Neural cell (in vitro differentiated cells): ENCODE data around the gene TUBA3D. TPM values are rescaled to one million over a fixed set of nuclear protein-coding genes. Genes with fewer than 3 reads are reported as not detected.
"Not testable (repeated sequence)": the region's sequence is repeated elsewhere in the genome, so short reads cannot be mapped to it uniquely, and the experiment has no call there.

Experiments
- H2AFZ ChIP-seq: fragments of 200-600, 300-800 bp; sonication (generic), shearing (Covaris generic); 2 replicates; pipeline ENCODE4 v1.6.0; 2014; ENCODE audit warnings: low read depth, mild to moderate bottlenecking, antibody characterized with exemption, low read length, moderate library complexity
- H3F3A ChIP-seq: fragments of 200-600 bp; shearing (Covaris generic); 2 replicates; pipeline ENCODE4 v1.6.1; 2016; ENCODE audit warnings: mild to moderate bottlenecking, moderate library complexity, mixed read lengths, antibody characterized with exemption, low read length; ENCODE audit not compliant: insufficient read depth, poor library complexity, severe bottlenecking
- H3K27ac ChIP-seq: fragments of 200-600, 300-800 bp; sonication (generic), shearing (Covaris generic); 2 replicates; pipeline ENCODE4 v1.5.1; 2014; ENCODE audit warnings: mild to moderate bottlenecking, low read length, moderate library complexity
- H3K27me3 ChIP-seq: fragments of 300-800, 200-600 bp; sonication (generic), shearing (Covaris generic); 2 replicates; pipeline ENCODE4 v1.6.0; 2014; ENCODE audit warnings: mild to moderate bottlenecking, low read depth, low read length, moderate library complexity; ENCODE audit not compliant: insufficient read depth
- H3K36me3 ChIP-seq: fragments of 300-800, 200-600 bp; sonication (generic), shearing (Covaris generic); 2 replicates; pipeline ENCODE4 v1.5.1; 2014; ENCODE audit warnings: mild to moderate bottlenecking, antibody characterized with exemption, low read length, moderate library complexity; ENCODE audit not compliant: insufficient read depth
- H3K4me2 ChIP-seq: fragments of 300-800, 200-600 bp; sonication (generic), shearing (Covaris generic); 2 replicates; pipeline ENCODE4 v1.6.0; 2014; ENCODE audit warnings: mild to moderate bottlenecking, low read length
- H3K4me3 ChIP-seq: fragments of 300-800, 200-600 bp; sonication (generic), shearing (Covaris generic); 2 replicates; pipeline ENCODE4 v1.5.1; 2014; ENCODE audit warnings: mild to moderate bottlenecking, low read length, moderate library complexity
- H3K79me2 ChIP-seq: fragments of 200-600 bp; shearing (Covaris generic); replicated peaks from 2 replicates; pipeline ENCODE4 v1.6.0; 2014; ENCODE audit warnings: mild to moderate bottlenecking, low read length, moderate library complexity; ENCODE audit not compliant: insufficient read depth
- H3K9ac ChIP-seq: fragments of 300-800, 200-600 bp; sonication (generic), shearing (Covaris generic); 2 replicates; pipeline ENCODE4 v1.6.1; 2016; ENCODE audit warnings: mild to moderate bottlenecking, low read length, mixed read lengths
- H3K9me2 ChIP-seq: fragments of 200-600 bp; shearing (Covaris generic); 2 replicates; pipeline ENCODE4 v1.6.1; 2016; ENCODE audit warnings: mild to moderate bottlenecking, low read length, mixed read lengths; ENCODE audit not compliant: insufficient read depth
- H3K9me3 ChIP-seq: fragments of 200-600, 300-800 bp; sonication (generic), shearing (Covaris generic); 2 replicates; pipeline ENCODE4 v1.6.1; 2016; ENCODE audit warnings: mild to moderate bottlenecking, mixed run types, low read length, moderate library complexity, mixed read lengths
- H4K20me1 ChIP-seq: fragments of 200-600 bp; shearing (Covaris generic); 2 replicates; pipeline ENCODE4 v1.6.1; 2016; ENCODE audit warnings: mild to moderate bottlenecking, mixed run types; ENCODE audit not compliant: insufficient read depth
- CTCF ChIP-seq: fragments of 450-650 bp; IDR thresholded peaks from 2 replicates; pipeline ENCODE4 v1.5.1; 2014; ENCODE audit warnings: antibody characterized with exemption, mild to moderate bottlenecking, moderate library complexity; ENCODE audit not compliant: poor library complexity, severe bottlenecking
- EP300 ChIP-seq: fragments of 450-650 bp; conservative IDR thresholded peaks from 2 replicates; pipeline ENCODE4 v1.6.1; 2014; ENCODE audit warnings: antibody characterized with exemption, mild to moderate bottlenecking, moderate library complexity; ENCODE audit not compliant: poor library complexity, severe bottlenecking
- POLR2AphosphoS5 ChIP-seq: IDR thresholded peaks from 2 replicates; pipeline ENCODE4 v1.6.1; 2012
- polyA plus RNA-seq: library from polyadenylated mRNA; depleted of rRNA; stranded (reverse); fragments of >200 nt; gene quantifications from 2 replicates; pipeline ENCODE4 v1.2.3, GENCODE V29; 2014

The TUBA3D gene
- polyA plus RNA-seq, 1 donor from 2014 or later = not detected

GRCh38 chr2:131504082-131504750 lies 28.3 kb downstream of the TUBA3D start:
- H3K27ac ChIP-seq = not testable (repeated sequence)

GRCh38 chr2:131509615-131510014 lies 33.7 kb downstream of the TUBA3D start:
- no peak for TF ChIP-seq EP300
- TF ChIP-seq POLR2AphosphoS5 = no peak
- no peak for TF ChIP-seq CTCF
- no peaks in the 10 kb centered on the region for H3K9me2 ChIP-seq
- H3K79me2 ChIP-seq = no peaks in the 10 kb centered on the region
- no peaks in the 10 kb centered on the region for H4K20me1 ChIP-seq
- no peaks in the 10 kb centered on the region for H3F3A ChIP-seq
- no peak overlapping the region for H3K4me2 ChIP-seq
- no peaks in the 10 kb centered on the region for H3K36me3 ChIP-seq
- H3K4me3 ChIP-seq = no peak overlapping the region
- H3K27me3 ChIP-seq = no peaks in the 10 kb centered on the region
- no peaks in the 10 kb centered on the region for H3K9me3 ChIP-seq
- no peak overlapping the region for H2AFZ ChIP-seq
- H3K27ac ChIP-seq = no peak overlapping the region
- no peak overlapping the region for H3K9ac ChIP-seq

More at GRCh38 chr2:131504082-131504750, 28.3 kb downstream of the TUBA3D start:
- not testable (repeated sequence) for H3K9me3 ChIP-seq, H3K9me2 ChIP-seq, H2AFZ ChIP-seq, H3K9ac ChIP-seq, H3K79me2 ChIP-seq, H4K20me1 ChIP-seq, H3F3A ChIP-seq, H3K27me3 ChIP-seq, H3K4me2 ChIP-seq, H3K36me3 ChIP-seq, H3K4me3 ChIP-seq

- H3K9ac ChIP-seq, H3K36me3 ChIP-seq, H3K4me2 ChIP-seq, H4K20me1 ChIP-seq, H2AFZ ChIP-seq, H3K4me3 ChIP-seq, H3K27me3 ChIP-seq, H3K79me2 ChIP-seq, H3F3A ChIP-seq, H3K27ac ChIP-seq, H3K9me3 ChIP-seq, H3K9me2 ChIP-seq: not testable (repeated sequence)
These were observed 35.5 kb downstream of the TUBA3D start for GRCh38 chr2:131511291-131511968.

- H3F3A ChIP-seq, H3K9me2 ChIP-seq, H3K9ac ChIP-seq, H3K27me3 ChIP-seq, H3K9me3 ChIP-seq, H3K4me2 ChIP-seq, H3K36me3 ChIP-seq, H2AFZ ChIP-seq, H3K27ac ChIP-seq, H4K20me1 ChIP-seq, H3K79me2 ChIP-seq, H3K4me3 ChIP-seq: not testable (repeated sequence)
These were observed 36.3 kb downstream of the TUBA3D start for GRCh38 chr2:131511969-131512870.

- H2AFZ ChIP-seq, H3K9me3 ChIP-seq, H3K36me3 ChIP-seq, H3K4me2 ChIP-seq, H3K9me2 ChIP-seq, H3K4me3 ChIP-seq, H3K9ac ChIP-seq, H4K20me1 ChIP-seq, H3F3A ChIP-seq, H3K27me3 ChIP-seq, H3K27ac ChIP-seq, H3K79me2 ChIP-seq: not testable (repeated sequence)
These were observed 38.7 kb downstream of the TUBA3D start for GRCh38 chr2:131514408-131515166.

- H3K79me2 ChIP-seq, H4K20me1 ChIP-seq, H3F3A ChIP-seq, H3K27ac ChIP-seq, H3K9me3 ChIP-seq, H3K4me2 ChIP-seq, H3K36me3 ChIP-seq, H2AFZ ChIP-seq, H3K27me3 ChIP-seq, H3K4me3 ChIP-seq, H3K9me2 ChIP-seq, H3K9ac ChIP-seq: not testable (repeated sequence)
These were observed 39.3 kb downstream of the TUBA3D start for GRCh38 chr2:131515235-131515634.
